Liver (tissue), 9 donors: ENCODE results near the gene PDIA4. TPM values are rescaled to one million over a fixed set of nuclear protein-coding genes. Genes with fewer than 3 reads are reported as not detected.

ENCODE experiments used
- DNase-seq: peaks from one replicate; pipeline ENCODE4 v3.0.0-alpha.2; 2017; ENCODE audit warnings: low spot score
- H3K27ac ChIP-seq, 2 donors: one replicate each; pipeline ENCODE4 v1.7.0; 2013; ENCODE audit warnings: inconsistent platforms in 2 of 2, low read length in 2 of 2, control low read depth in 1 of 2, low read depth in 1 of 2, mild to moderate bottlenecking in 1 of 2
- H3K27me3 ChIP-seq, 4 donors: one replicate each; pipeline versions ENCODE4 v1.6.1 to v1.7.0; 2013; ENCODE audit warnings: low read length in 3 of 4, inconsistent platforms in 1 of 4, mild to moderate bottlenecking in 1 of 4, moderate library complexity in 1 of 4; ENCODE audit not compliant: control insufficient read depth in 4 of 4, insufficient read depth in 4 of 4
- H3K36me3 ChIP-seq, 4 donors: one replicate each; pipeline versions ENCODE4 v1.6.1 to v1.7.0; 2013; ENCODE audit warnings: low read length in 3 of 4, mild to moderate bottlenecking in 3 of 4, low read depth in 1 of 4, moderate library complexity in 1 of 4; ENCODE audit not compliant: control insufficient read depth in 4 of 4, insufficient read depth in 3 of 4
- H3K4me1 ChIP-seq, 4 donors: one replicate each; pipeline versions ENCODE4 v1.6.1 to v1.7.0; 2013; ENCODE audit warnings: low read length in 3 of 4, mild to moderate bottlenecking in 3 of 4, moderate library complexity in 1 of 4; ENCODE audit not compliant: control insufficient read depth in 4 of 4, insufficient read depth in 4 of 4
- H3K4me3 ChIP-seq, 3 donors: one replicate each; pipeline versions ENCODE4 v1.6.1 to v1.7.0; 2013; ENCODE audit warnings: low read length in 3 of 3, control low read depth in 1 of 3, low read depth in 1 of 3, mild to moderate bottlenecking in 1 of 3
- H3K9ac ChIP-seq, 2 donors: one replicate each; pipeline ENCODE4 v1.7.0; 2013; ENCODE audit warnings: low read length in 2 of 2, mild to moderate bottlenecking in 2 of 2, moderate library complexity in 2 of 2, control low read depth in 1 of 2, low read depth in 1 of 2
- H3K9me3 ChIP-seq, 4 donors: one replicate each; pipeline versions ENCODE4 v1.6.1 to v1.7.0; 2013; ENCODE audit warnings: low read length in 3 of 4; ENCODE audit not compliant: control insufficient read depth in 4 of 4
- ATF3 ChIP-seq: IDR thresholded peaks from 2 replicates; pipeline ENCODE4 v1.6.1; 2016; ENCODE audit warnings: antibody characterized with exemption
- EGR1 ChIP-seq, 2 donors: IDR thresholded peaks; 2 replicates each; pipeline ENCODE4 v1.6.1; 2016 to 2018; ENCODE audit warnings: antibody characterized with exemption in 2 of 2, low read depth in 2 of 2
- FOXA1 ChIP-seq: IDR thresholded peaks from 2 replicates; pipeline ENCODE4 v1.6.1; 2016; ENCODE audit warnings: antibody characterized with exemption
- FOXA2 ChIP-seq: IDR thresholded peaks from 2 replicates; pipeline ENCODE4 v1.6.1; 2016; ENCODE audit warnings: antibody characterized with exemption
- GABPA ChIP-seq, 2 donors: IDR thresholded peaks in 1 of 2; conservative IDR thresholded peaks in 1 of 2; 2 replicates each; pipeline ENCODE4 v1.6.1; 2016; ENCODE audit warnings: antibody characterized with exemption in 2 of 2, mild to moderate bottlenecking in 1 of 2, moderate library complexity in 1 of 2
- HNF4G ChIP-seq: IDR thresholded peaks from 2 replicates; pipeline ENCODE4 v1.6.1; 2016; ENCODE audit warnings: antibody characterized with exemption
- JUND ChIP-seq, 2 donors: IDR thresholded peaks; 2 replicates each; pipeline ENCODE4 v1.6.1; 2016; ENCODE audit warnings: antibody characterized with exemption in 2 of 2
- NR2F2 ChIP-seq: IDR thresholded peaks from 2 replicates; pipeline ENCODE4 v1.6.1; 2016; ENCODE audit warnings: antibody characterized with exemption
- RAD21 ChIP-seq, 2 donors: IDR thresholded peaks; 2 replicates each; pipeline ENCODE4 v1.6.1; 2016; ENCODE audit warnings: antibody characterized with exemption in 2 of 2, mild to moderate bottlenecking in 2 of 2
- REST ChIP-seq: IDR thresholded peaks from 2 replicates; pipeline ENCODE4 v1.6.1; 2016; ENCODE audit warnings: antibody characterized with exemption, mild to moderate bottlenecking
- RXRA ChIP-seq, 2 donors: IDR thresholded peaks; 2 replicates each; pipeline ENCODE4 v1.6.1; 2017 to 2018; ENCODE audit warnings: antibody characterized with exemption in 2 of 2, mild to moderate bottlenecking in 1 of 2
- SP1 ChIP-seq: IDR thresholded peaks from 2 replicates; pipeline ENCODE4 v1.6.1; 2018; ENCODE audit warnings: antibody characterized with exemption, mild to moderate bottlenecking
- TAF1 ChIP-seq: conservative IDR thresholded peaks from 2 replicates; pipeline ENCODE4 v1.6.1; 2016; ENCODE audit warnings: antibody characterized with exemption, mild to moderate bottlenecking
- YY1 ChIP-seq: IDR thresholded peaks from 2 replicates; pipeline ENCODE4 v1.6.1; 2016; ENCODE audit warnings: antibody characterized with exemption, mild to moderate bottlenecking
- ZBTB33 ChIP-seq: IDR thresholded peaks from 2 replicates; pipeline ENCODE4 v1.6.1; 2016; ENCODE audit warnings: antibody characterized with exemption
- whole genome bisulfite sequencing: extraction: QIAGEN DNeasy Blood & Tissue Kit; methylation state at CpG from one replicate; pipeline ENCODE4 v1.1.7; 2013; 5-methylcytosine and 5-hydroxymethylcytosine counted together
- polyA plus RNA-seq, 2 donors: library from polyadenylated mRNA; stranded (reverse) in 1 of 2; unstranded in 1 of 2; fragments of 200-250 nt in 1 of 2; fragments of >200 nt in 1 of 2; fragmentation: Nextera tagmentation in 1 of 2; extraction: Ambion mirVana in 1 of 2; gene quantifications; one replicate each; pipeline versions ENCODE4 v1.2.1 to v1.2.3, GENCODE V29; 2013 to 2015
- total RNA-seq, 2 donors: library from RNA; depleted of rRNA; stranded (reverse); fragments of >200 nt; gene quantifications; one replicate each; pipeline ENCODE4 v1.2.3, GENCODE V29; 2014
- donor health status: healthy.
- donor health status: healthy.
- donor health status: healthy.
- donor health status: healthy.
- donor health status: healthy.

Gene PDIA4
- total and polyA plus RNA-seq, 4 donors = 133 to 502 (median 233) TPM

- H3K27me3 ChIP-seq = no peaks in the 10 kb centered on the region
- H3K4me1 ChIP-seq = peaks cover 0 to 9% (median 4%) of the 10 kb centered on the region in 4 donors
- no peak overlapping the region for H3K4me3 ChIP-seq
- peaks cover 7 to 36% (median 26%) of the 10 kb centered on the region in 4 donors for H3K36me3 ChIP-seq
- no peak overlapping the region for H3K27ac ChIP-seq
- 93% methylated on average over 11 of the region's 11 CpGs for WGBS
- H3K9me3 ChIP-seq = no peaks in the 10 kb centered on the region
- no peak for DNase-seq
- no peak overlapping the region for H3K9ac ChIP-seq
- TF ChIP-seq TAF1 (no peak), RAD21 (IDR thresholded peaks at IDR 0.05) (no peak), ZBTB33 (no peak), YY1 (no peak)
Measured at GRCh38 chr7:149020483-149020882, 7.8 kb downstream of the PDIA4 start.

- no peak overlapping the region for H3K9ac ChIP-seq
- H3K4me3 ChIP-seq = no peak overlapping the region
- 81% methylated on average over 7 of the region's 7 CpGs for WGBS
- H3K27me3 ChIP-seq = no peaks in the 10 kb centered on the region
- no peaks in the 10 kb centered on the region for H3K4me1 ChIP-seq
- no peaks in the 10 kb centered on the region for H3K9me3 ChIP-seq
- no peak overlapping the region for H3K27ac ChIP-seq
- TF ChIP-seq TAF1 (no peak), RXRA (IDR thresholded peaks at IDR 0.05) (no peak), REST (no peak), SP1 (no peak), JUND (IDR thresholded peaks at IDR 0.05) (no peak), GABPA (IDR thresholded peaks at IDR 0.05 in 1 of 2, conservative IDR thresholded peaks at IDR 0.05 in 1 of 2) (no peak), FOXA2 (no peak), HNF4G (no peak)
- peaks cover 26 to 68% (median 54%) of the 10 kb centered on the region in 4 donors for H3K36me3 ChIP-seq
- DNase-seq = no peak
Measured at GRCh38 chr7:149016876-149017275, 11.4 kb downstream of the PDIA4 start.

GRCh38 chr7:149014309-149014708 is 14.0 kb downstream of the PDIA4 start:
- DNase-seq = no peak
- Histone ChIP-seq H3K4me3 (no peak overlapping the region), H3K36me3 (peaks cover 39 to 82% (median 66%) of the 10 kb centered on the region in 4 donors), H3K4me1 (no peaks in the 10 kb centered on the region), H3K27me3 (no peaks in the 10 kb centered on the region), H3K9ac (no peak overlapping the region), H3K27ac (no peak overlapping the region), H3K9me3 (no peaks in the 10 kb centered on the region)
- WGBS = 91% methylated on average over 7 of the region's 7 CpGs
- TF ChIP-seq RAD21 (IDR thresholded peaks at IDR 0.05) = no peak
- no peak for TF ChIP-seq EGR1 (IDR thresholded peaks at IDR 0.05; ENCODE audit: low read depth in 2 of 2)
- no peak for TF ChIP-seq NR2F2
- no peak for TF ChIP-seq ATF3
- no peak for TF ChIP-seq FOXA1
- TF ChIP-seq ZBTB33 = no peak
